Posterior cingulate gyrus (tissue), 11 donors: ENCODE measurements around the gene ADGRL3.
A peak's percentile ranks its signal among the peaks of the same experiment; 100 is the strongest.
"Not testable (repeated sequence)": the region's sequence is repeated elsewhere in the genome, so short reads cannot be mapped to it uniquely, and the experiment has no call there.

Experiments
- DNase-seq, 10 donors: peaks; one replicate each; pipeline versions ENCODE4 v3.0.0 to v3.0.0-alpha.2; 2020 to 2021; ENCODE audit warnings: mixed read lengths in 3 of 10
- intact Hi-C: fragments of 100-400 bp; cut with DNase I; formaldehyde crosslinking; loops from one replicate; pipeline ENCODE4 v1.15.1; 2023

Gene ADGRL3

DNA sequence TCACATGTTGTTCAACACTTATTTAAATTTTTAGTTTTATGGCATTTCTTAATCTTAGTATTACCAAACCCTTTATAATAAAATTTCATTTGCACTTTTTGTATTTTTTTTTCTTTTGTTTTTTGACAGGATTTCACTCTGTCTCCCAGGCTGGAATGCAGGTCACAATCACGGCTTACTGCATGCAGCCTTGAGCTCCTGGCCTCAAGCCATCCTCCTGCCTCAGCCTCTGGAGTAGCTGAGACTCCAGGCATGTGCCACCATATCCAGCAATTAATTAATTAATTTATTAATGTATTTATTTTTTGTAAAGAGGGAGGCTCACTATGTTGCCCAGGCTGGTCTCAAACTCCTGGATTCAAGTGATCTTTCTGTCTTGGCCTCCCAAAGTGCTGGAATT, 133.4 kb downstream of the ADGRL3 start:
- peak in 2 of 10 donors; percentile 38 to 46 for DNase-seq
- intact Hi-C loops = no loop called here

- intact Hi-C loops = no loop called here
- no peak for DNase-seq
These were observed 135.2 kb downstream of the ADGRL3 start for GRCh38 chr4:61335241-61335763.

GRCh38 chr4:61336488-61336887, 136.4 kb downstream of the ADGRL3 start:
- peak in 3 of 10 donors; percentile 17 to 21 (median 18) for DNase-seq
- intact Hi-C loops = no loop called here

DNA sequence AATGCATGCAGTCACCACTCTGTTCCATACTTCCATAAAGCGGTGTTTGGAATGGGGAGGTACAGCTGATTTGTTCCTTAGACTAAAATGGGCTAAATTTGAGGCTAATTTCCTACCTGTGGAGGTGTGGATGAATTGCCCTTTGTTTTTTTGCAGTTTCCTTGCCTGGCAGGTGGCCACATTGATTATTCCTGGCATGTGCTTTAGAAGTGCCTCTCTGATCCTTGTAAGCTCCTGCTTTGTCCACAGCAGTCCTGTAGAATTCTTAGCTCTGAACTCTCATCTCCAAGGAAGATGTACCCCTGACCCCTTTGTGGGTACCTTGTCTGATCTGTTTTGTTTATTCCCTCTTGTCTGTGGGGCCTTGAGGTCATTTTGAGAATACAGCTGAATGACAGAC, 136.8 kb downstream of the ADGRL3 start:
- no peak for DNase-seq
- intact Hi-C loops = no loop called here

- DNase-seq = no peak
- intact Hi-C loops = no loop called here
These were observed 141.9 kb downstream of the ADGRL3 start for GRCh38 chr4:61342061-61342460.

- intact Hi-C loops = no loop called here
- no peak for DNase-seq
These were observed 150.8 kb downstream of the ADGRL3 start for GRCh38 chr4:61350932-61351331.

DNA sequence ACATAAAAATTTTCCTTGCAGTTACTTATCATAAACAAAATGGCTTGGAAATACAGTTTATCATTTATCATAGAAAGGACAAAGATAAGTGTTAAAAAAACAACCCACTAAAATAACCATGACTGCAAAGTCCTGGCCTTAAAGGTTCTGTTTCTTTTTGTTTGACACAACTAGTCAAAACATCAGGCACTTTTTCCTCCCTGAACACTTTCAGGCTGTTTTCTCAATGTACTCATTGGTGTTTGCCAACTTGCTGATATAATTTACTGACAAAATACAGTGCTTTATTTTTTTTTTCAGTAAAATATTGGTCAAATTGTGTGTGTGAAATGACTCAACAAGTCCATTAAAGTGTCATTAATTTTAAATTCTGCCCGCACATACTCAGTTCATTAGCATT, 156.6 kb downstream of the ADGRL3 start:
- intact Hi-C loops = no loop called here

GRCh38 chr4:61359301-61359700, 159.2 kb downstream of the ADGRL3 start:
- DNase-seq = no peak
- intact Hi-C loops = no loop called here

More for the DNA sequence above, 156.6 kb downstream of the ADGRL3 start:
- DNase-seq = no peak

- DNase-seq = peak in 2 of 10 donors; percentile 29 to 55
- intact Hi-C loops = not testable (repeated sequence)
These were observed 172.7 kb downstream of the ADGRL3 start for GRCh38 chr4:61372817-61373216.

- intact Hi-C loops = no loop called here
- no peak for DNase-seq
These were observed 173.8 kb downstream of the ADGRL3 start for GRCh38 chr4:61373901-61374440.

DNA sequence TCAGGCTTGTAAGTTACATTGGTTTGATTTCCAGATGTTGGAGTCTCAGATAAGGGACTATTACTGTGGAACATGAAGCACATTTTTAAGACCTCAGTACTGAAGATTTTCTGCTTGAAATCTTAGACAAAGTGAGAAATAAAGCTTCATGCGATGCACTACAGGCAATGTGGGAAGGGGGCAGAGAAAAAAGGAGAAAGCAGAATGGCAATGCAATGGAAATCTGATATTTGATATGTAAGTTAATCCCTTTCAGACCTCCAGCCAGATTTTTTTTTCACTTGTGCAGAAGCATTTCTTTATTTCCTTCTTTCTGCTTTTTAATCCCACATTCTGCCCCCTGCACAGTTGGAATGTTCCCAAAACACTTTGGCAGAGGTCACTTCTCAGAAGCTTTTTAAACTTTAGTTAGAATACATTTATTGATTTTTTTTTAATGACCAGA, 174.3 kb downstream of the ADGRL3 start:
- no peak for DNase-seq

DNA sequence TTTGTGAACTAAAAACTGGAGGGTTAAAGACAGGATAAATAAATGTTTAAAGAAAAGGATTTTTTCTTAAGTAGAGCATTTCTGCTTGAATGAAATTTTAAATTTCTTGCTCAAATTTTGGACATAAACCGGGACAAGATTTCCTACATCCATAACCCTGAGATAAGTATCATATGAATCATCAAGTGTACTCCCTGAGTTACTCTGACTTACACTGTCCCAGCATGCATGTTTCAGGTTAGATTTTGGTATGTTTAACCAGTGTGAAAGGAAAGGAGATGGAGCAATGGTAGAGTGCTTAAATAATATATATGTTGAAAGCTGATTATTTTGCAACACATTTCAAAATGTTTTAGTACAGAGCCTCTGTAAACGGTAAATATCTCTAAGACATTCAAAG, 175.2 kb downstream of the ADGRL3 start:
- intact Hi-C loops = no loop called here
- no peak for DNase-seq

More for the DNA sequence above, 174.3 kb downstream of the ADGRL3 start:
- intact Hi-C loops = no loop called here

- intact Hi-C loops = no loop called here
- DNase-seq = no peak
These were observed 176.2 kb downstream of the ADGRL3 start for GRCh38 chr4:61376301-61376700.

DNA sequence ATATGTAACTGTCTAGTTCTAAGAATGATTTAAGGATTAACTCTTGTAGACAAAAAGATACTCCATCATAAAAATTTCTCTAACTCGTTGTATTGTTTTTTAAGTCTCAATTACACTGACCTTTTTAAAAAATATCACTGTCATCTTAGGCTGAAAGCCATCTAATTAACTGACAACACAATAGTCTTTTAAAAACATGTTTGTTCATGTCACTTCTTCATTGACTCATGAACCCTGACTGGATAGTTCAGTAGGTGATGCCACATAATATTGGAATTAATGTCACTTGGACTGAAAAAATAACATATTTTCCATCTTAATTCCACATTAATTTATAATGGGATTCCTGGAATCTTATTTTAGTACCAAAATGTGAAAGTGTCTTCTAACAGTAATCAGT, 179.3 kb downstream of the ADGRL3 start:
- intact Hi-C loops = no loop called here
- DNase-seq = no peak

GRCh38 chr4:61380865-61381264, 180.7 kb downstream of the ADGRL3 start:
- intact Hi-C loops = no loop called here
- DNase-seq = no peak

GRCh38 chr4:61385256-61385655, 185.1 kb downstream of the ADGRL3 start:
- intact Hi-C loops = no loop called here
- DNase-seq = no peak

DNA sequence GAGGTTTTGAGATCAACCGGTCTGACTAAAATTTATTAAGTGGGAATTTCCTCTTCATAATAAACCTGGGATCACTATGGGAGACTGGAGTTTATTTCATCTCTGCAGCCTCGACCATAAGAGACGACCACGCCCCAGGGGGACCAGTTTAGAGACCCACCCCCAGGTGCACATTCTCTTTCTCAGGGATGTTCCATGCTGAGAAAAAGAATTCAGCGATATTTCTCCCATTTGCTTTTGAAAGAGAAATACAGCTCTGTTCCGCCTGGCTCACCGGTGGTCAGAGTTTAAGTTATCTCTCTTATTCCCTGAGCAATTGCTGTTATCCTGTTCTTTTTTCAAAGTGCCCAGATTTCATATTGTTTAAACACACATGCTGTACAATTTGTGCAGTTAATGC, 187.2 kb downstream of the ADGRL3 start:
- intact Hi-C loops, DNase-seq: not testable (repeated sequence)

DNA sequence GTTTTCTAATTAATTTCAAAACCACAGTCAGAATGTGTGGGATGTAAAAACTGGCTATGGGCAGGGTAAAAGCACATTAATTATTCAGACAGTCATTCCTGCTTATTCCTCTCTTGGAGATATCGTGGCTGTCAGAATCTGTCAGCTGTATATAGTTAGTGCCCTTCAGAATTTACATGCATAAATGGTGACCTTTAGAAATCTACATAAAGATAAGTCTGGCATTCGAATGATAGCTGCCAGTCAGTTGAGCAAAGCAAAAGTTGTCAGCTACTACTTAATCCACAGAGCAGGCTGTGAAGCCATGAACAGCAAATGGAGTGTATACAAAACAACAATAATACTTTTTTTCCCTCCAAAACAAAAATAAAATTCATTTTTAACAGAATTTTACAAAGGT, 189.5 kb downstream of the ADGRL3 start:
- intact Hi-C loops = no loop called here
- no peak for DNase-seq

GRCh38 chr4:61395754-61396153, 195.6 kb downstream of the ADGRL3 start:
- intact Hi-C loops = no loop called here
- DNase-seq = no peak

- intact Hi-C loops = no loop called here
- no peak for DNase-seq
These were observed 197.0 kb downstream of the ADGRL3 start for GRCh38 chr4:61397174-61397573.

DNA sequence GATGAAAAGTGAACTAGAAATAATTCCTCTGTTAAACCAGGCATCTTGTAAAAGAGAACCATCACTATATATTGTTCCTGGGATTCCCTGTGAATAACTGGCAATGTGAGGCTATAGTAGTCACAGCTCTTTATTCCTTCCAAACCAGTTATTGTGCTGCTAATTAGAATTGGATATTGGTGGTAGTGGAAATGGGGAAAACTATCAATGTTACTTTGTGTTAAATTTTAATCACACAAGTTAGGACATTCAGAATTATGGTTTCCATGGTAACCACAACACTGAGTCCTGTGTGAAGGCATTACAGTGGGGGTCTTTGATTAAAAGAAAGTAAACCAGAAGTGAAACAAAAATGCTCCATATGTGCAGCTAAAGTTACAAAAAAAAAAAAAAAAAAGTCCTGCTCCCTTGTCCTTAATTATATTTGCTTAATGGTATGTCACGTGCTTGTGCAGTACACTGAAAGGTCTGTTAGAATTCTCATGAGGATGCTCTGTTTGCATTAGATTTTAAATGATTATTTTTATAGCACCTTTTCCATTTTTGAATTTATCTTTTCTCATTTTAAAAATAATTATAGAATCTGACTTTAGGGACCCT, 200.4 kb downstream of the ADGRL3 start:
- no peak for DNase-seq
- intact Hi-C loops = no loop called here

GRCh38 chr4:61401771-61402170, 201.6 kb downstream of the ADGRL3 start:
- intact Hi-C loops = no loop called here
- DNase-seq = no peak
